KOPT-K1 (cell line): ENCODE data around the gene PRSS27.
"Not testable (repeated sequence)": the region's sequence is repeated elsewhere in the genome, so short reads cannot be mapped to it uniquely, and the experiment has no call there.

ENCODE experiments used
- H3K27ac ChIP-seq: fragments of 200-600 bp; sonication (generic); 2 replicates; pipeline ENCODE4 v1.5.1; 2016; ENCODE audit warnings: antibody characterized with exemption, mild to moderate bottlenecking, low read depth, low read length; ENCODE audit not compliant: poor library complexity, severe bottlenecking
- H3K36me3 ChIP-seq: fragments of 200-600 bp; sonication (generic); 2 replicates; pipeline ENCODE4 v1.5.1; 2017; ENCODE audit warnings: antibody characterized with exemption, mild to moderate bottlenecking, low read length, moderate library complexity; ENCODE audit not compliant: insufficient read depth
- H3K9me3 ChIP-seq: fragments of 200-600 bp; sonication (generic); 2 replicates; pipeline ENCODE4 v1.5.1; 2017; ENCODE audit warnings: antibody characterized with exemption, low read length, mild to moderate bottlenecking; ENCODE audit not compliant: insufficient read depth, poor library complexity, severe bottlenecking

Gene PRSS27

DNA sequence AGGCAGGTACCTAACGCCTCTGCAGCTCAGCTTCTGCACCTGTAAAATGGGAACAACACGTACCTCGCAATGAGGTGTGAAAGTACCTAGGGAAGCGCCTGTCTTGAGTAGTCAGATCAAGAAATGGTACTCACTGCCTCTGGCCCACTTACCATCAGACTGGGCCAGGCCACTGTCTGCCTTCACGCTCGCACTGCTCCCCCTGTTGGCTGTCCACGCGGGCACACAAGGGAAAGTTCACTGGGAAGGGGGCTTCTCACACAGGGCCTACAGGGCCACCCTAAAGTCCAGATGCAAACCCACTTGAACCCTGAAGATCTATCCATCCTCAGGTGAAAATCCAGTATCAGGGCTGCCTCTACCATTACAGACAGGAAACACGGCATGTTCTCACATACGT, 48.8 kb downstream of the PRSS27 start:
- H3K27ac ChIP-seq, H3K9me3 ChIP-seq, H3K36me3 ChIP-seq: not testable (repeated sequence)

GRCh38 chr16:2670017-2670416, 50.0 kb downstream of the PRSS27 start:
- not testable (repeated sequence) for H3K27ac ChIP-seq, H3K36me3 ChIP-seq, H3K9me3 ChIP-seq

DNA sequence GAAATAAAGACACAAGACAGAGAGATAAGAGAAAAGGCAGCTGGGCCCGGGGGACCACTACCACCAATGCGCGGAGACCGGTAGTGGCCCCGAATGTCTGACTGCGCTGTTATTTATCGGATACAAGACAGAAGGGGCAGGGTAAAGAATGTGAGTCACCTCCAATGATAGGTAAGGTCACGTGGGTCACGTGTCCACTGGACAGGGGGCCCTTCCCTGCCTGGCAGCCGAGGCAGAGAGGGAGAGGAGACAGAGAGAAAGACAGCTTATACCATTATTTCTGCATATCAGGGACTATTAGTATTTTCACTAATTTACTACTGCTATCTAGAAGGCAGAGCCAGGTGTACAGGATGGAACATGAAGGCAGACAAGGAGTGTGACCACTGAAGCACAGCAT, 50.4 kb downstream of the PRSS27 start:
- H3K27ac ChIP-seq, H3K9me3 ChIP-seq, H3K36me3 ChIP-seq: not testable (repeated sequence)

DNA sequence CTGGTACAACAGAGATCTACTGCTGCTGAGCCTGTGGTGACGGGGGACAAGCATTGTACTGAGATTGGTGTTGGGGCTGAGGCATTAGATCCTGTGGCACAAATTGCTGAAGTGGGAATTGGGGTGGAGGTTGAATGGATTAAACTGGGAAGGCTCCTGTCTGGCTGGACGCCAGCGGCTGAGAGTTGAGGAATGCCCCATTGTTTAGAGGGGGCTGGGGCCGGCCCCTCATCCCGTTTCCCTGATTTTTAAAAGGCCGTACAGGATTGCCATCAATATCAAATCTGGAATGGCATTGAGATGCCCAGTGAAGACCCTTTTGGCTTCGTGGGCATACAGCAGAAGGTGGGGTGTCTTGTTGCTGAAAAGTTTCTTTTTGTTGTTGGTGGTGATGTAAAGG, 53.4 kb downstream of the PRSS27 start:
- H3K36me3 ChIP-seq, H3K27ac ChIP-seq, H3K9me3 ChIP-seq: not testable (repeated sequence)

- H3K36me3 ChIP-seq, result peaks cover 6% of the 10 kb centered on the region; the same call in 1 of the 2 replicates
- no peak overlapping the region for H3K27ac ChIP-seq
- no peaks in the 10 kb centered on the region for H3K9me3 ChIP-seq
Observed at GRCh38 chr16:2664574-2664982, 55.4 kb downstream of the PRSS27 start.

- H3K27ac ChIP-seq, result no peak overlapping the region
- H3K36me3 ChIP-seq, result peaks cover 4% of the 10 kb centered on the region; the same call in 1 of the 2 replicates
- no peaks in the 10 kb centered on the region for H3K9me3 ChIP-seq
Observed at GRCh38 chr16:2663553-2664546, 56.2 kb downstream of the PRSS27 start.
